Measurements from ENCODE around the gene NAGS.
A peak's percentile ranks its signal among the peaks of the same experiment; 100 is the strongest.
"Not testable (repeated sequence)": the region's sequence is repeated elsewhere in the genome, so short reads cannot be mapped to it uniquely, and the experiment has no call there.

The NAGS gene

GRCh38 chr17:44007346-44008204 is 3.2 kb downstream of the NAGS start:
- DNase-seq, result peak in 1 of 5 experiments; percentile 39

GRCh38 chr17:44008205-44008909 is 3.9 kb downstream of the NAGS start:
- peak in 1 of 5 experiments; percentile 11 for DNase-seq

DNA sequence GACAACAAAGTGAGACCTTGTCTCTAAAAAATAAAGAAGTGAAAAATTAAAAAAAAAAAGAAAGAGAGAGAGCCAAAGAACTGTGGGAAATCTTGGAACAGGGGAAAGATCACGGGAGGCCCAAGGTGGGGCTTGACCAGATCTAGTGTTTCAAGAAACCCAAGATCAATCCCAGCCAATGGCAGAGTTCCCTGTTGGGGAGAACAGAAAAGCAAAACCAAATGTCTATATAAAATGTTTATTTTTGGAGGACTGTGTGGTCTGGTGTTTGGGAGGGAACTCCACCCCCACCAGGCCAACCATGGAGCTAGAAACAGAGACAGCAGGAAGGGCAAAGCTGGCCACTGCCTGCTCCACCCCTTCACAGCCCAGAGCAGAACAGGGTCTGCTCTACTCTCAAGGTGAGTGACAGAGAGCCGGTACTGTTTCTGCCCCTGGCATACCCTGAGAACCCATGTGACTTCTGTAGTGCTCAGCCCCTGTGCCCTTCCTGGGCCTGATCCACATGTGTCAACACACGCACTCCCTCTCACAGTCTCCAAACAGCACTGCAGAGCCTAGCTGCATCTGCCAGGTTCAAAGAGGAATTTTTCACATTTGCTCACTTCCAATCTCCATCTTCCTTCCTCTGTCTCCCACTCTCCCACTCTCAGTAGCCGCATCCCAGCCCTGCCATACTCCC is 6.7 kb downstream of the NAGS start:
- no peak for DNase-seq

DNA sequence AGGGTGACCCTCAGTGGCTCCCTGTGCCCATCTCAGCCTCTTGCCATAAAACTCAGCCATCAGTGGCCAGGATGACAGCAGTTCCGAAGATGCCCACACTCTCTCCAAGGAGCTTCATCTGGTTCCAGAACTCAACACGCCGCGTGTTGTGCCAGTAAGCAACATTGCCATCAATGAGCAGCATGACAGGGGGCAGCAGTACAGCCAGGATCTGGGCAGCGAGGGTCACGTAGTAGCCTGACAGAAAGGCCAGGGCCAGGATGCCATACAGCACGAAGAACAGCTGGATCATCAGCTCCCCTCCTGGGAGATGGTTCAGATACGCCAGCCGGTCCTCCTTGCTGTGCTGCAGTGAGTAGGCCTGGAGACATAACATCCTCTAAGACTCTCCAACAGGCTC is 7.5 kb downstream of the NAGS start:
- no peak for DNase-seq

- DNase-seq, result no peak
Observed at GRCh38 chr17:44012391-44012790, 8.0 kb downstream of the NAGS start.

DNA sequence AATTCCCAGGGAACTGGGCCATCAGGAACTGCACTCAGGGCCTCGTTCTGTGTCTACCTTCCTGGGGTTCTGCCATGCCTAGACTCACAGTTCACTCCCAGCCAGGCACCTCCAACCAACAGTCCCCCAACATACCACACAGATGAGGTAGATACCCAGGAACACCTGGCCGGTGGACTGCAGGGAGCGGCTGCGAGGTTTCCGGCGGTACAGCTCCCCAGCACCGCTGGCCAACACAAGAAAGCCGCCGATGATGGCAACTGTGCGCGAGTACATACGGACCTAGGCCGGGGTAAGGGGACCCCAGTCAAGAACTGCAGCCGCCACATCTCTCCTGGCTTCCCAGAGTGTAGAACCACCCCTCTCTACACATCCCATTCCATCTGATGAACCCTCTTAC is 8.5 kb downstream of the NAGS start:
- no peak for DNase-seq

DNA sequence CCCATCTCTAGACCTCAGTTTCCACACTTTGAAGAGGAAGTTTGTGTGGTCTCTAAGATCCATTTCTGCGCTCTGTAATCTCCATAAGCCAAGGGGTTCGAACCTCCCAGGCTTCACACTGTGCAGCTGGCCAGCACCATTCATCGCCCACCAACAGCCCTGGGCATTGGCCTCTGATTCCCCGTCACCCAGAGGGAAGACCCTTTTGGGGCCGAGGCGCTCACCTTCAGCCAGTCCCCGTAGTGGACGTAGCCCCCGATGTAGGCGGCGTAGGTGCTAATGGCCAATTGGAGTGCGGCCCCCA is 9.7 kb downstream of the NAGS start:
- DNase-seq, result no peak

GRCh38 chr17:44014437-44015172 is 10.2 kb downstream of the NAGS start, which contains the start of gene TMEM101:
TMEM101 (minus strand) TSS chr17:44014963; CDS start chr17:44014952, 11 bp downstream.
- peak; percentile 65 to 95 (median 82) for DNase-seq

GRCh38 chr17:44021227-44021626 is 16.8 kb downstream of the NAGS start:
- DNase-seq, result not testable (repeated sequence)

DNA sequence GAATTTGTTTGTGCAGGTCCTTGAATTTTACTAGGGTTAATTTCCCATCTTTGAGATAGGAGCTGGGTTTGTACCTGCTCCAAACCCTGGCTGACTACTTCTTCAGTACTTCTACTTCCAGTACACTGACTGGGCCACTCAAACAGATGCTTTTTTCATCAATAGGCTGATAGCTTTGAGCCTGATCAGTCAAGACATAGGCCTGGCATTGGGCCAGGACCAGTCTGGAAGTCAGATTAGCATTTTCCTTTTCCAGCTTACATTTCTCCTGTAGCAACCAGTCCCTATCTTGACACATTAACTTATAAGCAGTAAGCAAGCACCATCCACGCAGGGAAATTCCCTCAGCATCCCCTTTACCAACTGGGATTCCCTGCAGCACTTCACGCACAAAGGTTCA is 17.8 kb downstream of the NAGS start:
- DNase-seq, result no peak

GRCh38 chr17:44023545-44024270 is 19.3 kb downstream of the NAGS start:
- DNase-seq, result no peak

GRCh38 chr17:44024271-44024663 is 19.8 kb downstream of the NAGS start:
- DNase-seq, result no peak

GRCh38 chr17:44024853-44025252 is 20.4 kb downstream of the NAGS start:
- no peak for DNase-seq

DNA sequence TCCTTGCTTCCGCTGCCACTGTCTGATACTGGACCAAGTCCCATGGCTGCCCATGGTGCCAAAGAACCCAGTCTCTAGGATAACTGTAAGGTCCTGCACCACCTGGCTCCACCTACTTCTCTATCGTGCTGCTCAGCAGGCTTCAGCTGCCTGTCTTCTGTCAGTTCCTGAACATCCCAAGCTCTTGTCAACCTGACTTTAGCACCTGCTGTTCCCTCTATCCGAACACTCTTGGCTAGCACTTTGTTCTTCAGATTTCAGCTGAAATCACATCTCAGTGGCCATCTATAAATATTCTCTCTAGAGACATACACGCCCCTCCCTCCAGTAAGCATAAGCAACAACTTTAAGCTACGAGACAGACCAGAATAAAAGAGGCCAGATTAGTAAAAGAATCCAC is 25.3 kb downstream of the NAGS start:
- no peak for DNase-seq

GRCh38 chr17:44030482-44030881 is 26.1 kb downstream of the NAGS start:
- no peak for DNase-seq

- no peak for DNase-seq
Observed at GRCh38 chr17:44033861-44034408, 29.5 kb downstream of the NAGS start.

GRCh38 chr17:44034688-44035087 is 30.3 kb downstream of the NAGS start:
- DNase-seq, result not testable (repeated sequence)

GRCh38 chr17:44037471-44037870 is 33.0 kb downstream of the NAGS start:
- DNase-seq, result no peak

GRCh38 chr17:44038604-44039011 is 34.2 kb downstream of the NAGS start:
- DNase-seq, result no peak

- no peak for DNase-seq
Observed at GRCh38 chr17:44039829-44040635, 35.6 kb downstream of the NAGS start.

DNA sequence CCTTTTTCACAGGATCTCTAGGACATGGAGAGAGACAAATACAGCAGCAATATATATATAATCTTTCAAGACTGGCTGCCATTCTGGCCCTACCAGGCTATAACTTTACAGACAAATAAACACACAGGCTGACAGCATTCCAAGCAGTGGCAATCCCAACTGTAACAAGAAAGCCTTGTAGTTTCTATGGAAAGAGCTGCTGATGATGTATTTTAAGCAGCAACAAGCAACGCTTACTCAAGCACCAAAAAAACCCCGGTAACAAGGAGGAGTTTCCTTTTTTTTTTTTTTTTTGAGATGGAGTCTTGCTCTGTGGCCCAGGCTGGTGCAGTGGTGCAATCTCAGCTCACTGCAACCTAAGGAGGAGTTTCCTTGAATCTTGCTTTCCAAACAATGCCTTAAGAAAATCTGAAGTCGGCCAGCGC is 38.9 kb downstream of the NAGS start:
- no peak for DNase-seq
